EH (cell line): ENCODE results near the gene IL1RAP.

Experiments used
- DNase-seq: peaks from one replicate; pipeline ENCODE4 v3.0.0-alpha.2; 2015; ENCODE audit warnings: low read depth

The IL1RAP gene

GRCh38 chr3:190614226-190615059, 100.6 kb downstream of the IL1RAP start:
- DNase-seq, result no peak

- no peak for DNase-seq
Measured at GRCh38 chr3:190615060-190615384, 101.1 kb downstream of the IL1RAP start.

DNA sequence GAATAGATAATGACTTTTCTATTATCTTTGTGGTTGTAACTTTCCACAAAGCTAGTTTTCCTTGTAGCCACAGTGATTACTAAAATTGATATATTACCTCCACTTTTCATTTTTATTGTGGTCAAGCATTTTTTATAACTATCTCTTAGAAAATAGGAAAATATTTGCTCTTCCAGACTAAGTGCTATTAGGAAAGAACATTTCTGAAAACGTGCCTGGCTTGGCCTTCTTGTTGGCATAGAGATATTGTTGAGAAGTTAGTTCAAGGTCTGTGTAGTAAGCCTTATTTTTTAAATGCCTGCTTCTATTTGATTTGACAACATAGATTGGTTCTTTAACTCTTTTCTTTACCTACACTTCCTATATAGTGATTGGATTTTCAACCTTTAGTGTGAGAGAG, 101.7 kb downstream of the IL1RAP start:
- no peak for DNase-seq

DNA sequence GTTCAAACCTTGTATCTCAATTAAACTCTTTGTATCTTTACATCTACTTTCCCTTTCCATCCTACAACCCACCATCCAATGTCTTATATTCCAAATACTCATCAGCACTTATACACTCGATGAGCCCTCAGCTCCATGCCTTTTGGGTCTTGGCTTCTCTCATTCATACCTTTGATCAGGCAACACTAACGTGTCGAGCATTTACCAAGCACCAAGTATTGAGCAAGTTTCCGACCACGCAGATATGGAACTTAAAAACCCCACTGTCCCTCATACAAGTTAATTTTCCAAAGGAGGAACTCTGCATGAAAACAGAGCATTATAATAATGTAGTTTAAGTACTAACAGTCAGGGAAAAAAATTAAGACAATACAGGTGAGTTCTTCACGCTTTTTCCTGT, 102.8 kb downstream of the IL1RAP start:
- DNase-seq, result no peak

- DNase-seq, result no peak
Measured at GRCh38 chr3:190617185-190617584, 103.3 kb downstream of the IL1RAP start.

DNA sequence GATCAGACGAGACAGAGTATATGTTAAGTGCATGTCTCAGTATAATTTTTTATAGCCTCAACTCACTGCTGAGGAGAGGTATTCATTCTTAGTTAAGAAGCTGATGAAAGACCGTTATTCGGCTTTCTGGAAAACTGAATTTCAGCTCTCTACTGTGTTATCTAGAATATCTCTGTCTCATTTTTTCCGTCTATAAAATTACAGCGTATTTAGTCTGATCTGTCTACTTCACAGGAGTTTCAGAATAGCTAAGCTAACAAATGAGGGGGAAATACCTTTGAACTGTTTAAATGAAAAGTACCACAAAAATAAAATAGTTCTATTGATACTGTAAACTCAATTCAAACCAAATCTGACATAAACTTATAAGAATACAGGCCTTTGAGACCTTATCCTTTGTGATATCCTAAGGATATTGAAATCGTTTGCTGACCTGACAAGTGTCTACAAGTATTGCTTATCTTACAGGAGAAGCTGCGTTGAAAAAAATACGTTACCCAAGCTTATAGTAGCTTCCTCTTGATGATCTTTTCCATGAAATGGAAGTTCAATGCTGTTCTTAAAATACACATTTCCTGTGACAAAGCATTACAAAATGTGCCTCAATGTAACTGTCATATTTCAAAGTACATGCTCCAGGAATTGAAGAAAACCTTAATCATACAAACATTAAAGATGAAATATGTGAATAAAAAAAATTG, 104.6 kb downstream of the IL1RAP start:
- peak; percentile 4 for DNase-seq

DNA sequence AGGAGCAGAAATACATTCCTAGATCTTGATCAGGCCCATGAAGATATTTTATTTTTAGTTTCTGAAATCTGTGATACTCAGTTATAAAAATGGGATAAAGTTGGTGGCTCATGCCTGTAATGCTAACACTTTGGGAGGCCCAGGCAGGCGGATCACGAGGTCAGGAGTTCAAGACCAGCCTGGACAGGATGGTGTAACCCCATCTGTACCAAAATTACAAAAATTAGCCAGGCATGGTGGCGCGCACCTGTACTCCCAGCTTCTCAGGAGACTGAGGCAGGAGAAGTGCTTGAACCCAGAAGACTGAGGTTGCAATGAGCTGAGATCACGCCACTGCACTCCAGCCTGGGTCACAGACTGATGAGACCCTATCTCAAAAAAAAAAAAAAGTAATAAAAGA, 105.5 kb downstream of the IL1RAP start:
- DNase-seq, result no peak

DNA sequence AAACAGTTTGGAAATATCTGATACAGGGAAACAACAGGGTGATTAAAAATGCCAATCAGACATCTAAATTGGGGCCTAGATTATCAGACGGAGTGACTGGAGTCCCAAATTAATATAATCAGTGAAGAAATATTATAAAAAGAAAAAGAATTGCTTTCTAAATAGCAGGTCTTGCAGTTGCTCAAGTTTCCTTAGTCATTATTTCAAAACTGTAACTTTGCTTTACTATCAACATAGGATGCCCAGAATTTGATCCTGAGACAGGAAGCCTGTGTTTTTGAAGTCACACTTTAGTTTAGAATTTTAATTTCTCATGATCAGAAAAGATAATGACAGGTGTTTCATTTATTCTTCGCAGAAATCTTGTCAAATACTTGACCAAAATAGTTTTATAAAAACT, 105.9 kb downstream of the IL1RAP start:
- DNase-seq, result no peak

DNA sequence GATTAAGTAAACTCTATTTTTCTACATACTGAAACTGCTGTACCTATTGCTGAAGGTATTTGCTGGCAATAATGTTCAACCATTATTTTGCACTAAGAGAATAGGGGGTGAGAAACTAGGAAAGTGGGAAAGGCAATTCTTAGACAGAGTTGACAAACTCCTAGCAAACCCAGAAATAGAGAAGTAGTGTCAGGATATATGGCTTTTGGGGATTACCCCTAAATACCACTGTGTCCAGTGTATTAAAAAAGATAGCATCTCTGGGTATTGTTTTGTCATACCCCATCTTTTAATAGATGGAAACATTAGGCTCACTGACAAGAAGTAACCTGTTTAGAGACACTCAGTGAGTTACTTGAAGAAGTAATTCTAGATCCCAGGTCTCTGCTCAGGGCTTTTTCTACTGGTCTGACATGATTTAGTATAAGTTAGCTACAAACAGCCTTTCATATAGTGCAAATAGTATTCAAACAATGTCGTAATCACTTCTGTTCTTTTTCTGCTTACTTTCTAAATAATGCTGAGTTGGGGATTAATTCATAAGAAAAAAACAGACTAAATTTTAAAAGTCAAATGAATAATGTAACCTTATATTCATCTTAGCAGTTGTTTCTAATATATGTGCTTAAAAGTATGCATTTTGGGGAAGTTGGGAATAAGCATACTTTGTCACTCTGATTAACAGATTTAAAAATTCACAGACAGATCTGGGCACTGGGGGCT, 107.2 kb downstream of the IL1RAP start:
- DNase-seq, result no peak

DNA sequence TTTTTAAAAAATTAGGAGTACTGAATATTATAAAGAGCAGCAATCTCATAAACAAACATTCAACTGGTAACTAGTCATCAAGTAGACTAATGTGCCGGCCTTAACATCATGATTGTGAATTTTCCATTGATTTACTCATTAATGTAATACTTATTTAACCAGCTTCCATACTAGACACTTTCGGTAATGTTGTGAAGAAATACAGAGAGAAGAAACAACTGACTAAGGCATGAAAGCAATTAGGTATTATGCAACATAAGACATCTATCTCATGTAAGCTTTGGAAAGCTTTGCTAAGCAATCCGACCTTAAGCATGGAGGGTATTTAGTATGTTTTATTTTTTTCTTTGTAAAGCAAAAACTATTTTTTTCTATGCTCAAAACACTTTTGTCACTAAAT, 108.0 kb downstream of the IL1RAP start:
- DNase-seq, result no peak

DNA sequence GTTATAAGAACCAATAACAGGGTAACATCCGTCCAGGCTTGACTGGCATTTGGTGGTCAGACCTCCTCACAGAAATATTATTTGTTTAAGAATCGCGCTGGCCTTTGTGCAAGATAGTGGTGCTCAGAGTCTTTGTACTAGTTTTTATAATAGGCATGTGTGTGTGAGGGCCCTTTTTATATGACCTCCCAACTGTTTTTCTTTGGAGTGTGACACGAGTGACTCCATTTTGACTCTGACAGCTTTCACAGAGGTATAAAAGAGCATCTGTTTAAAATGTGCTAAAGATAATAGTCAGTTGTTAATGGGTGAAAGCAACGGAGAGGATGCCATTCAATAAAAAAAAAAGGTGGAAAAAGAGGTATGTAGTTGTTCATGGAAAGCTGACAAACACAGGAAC, 110.4 kb downstream of the IL1RAP start:
- no peak for DNase-seq

GRCh38 chr3:190626951-190627620, 113.2 kb downstream of the IL1RAP start:
- DNase-seq, result no peak

DNA sequence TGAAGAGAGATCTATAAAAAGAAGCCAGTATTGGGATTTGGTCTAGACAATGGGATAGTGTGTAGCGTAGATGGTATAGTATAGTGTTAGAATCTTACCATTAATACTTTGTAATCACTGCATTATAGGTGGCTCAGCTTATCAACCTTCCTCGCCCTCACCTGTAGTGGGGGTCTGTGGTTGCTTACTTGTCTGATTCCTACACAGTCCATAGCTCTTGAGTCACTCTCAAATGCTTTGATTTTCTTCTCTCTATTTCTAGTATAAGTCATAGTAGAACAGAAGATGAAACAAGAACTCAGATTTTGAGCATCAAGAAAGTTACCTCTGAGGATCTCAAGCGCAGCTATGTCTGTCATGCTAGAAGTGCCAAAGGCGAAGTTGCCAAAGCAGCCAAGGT, 115.2 kb downstream of the IL1RAP start:
- no peak for DNase-seq

GRCh38 chr3:190631295-190631694, 117.4 kb downstream of the IL1RAP start:
- no peak for DNase-seq

- no peak for DNase-seq
Measured at GRCh38 chr3:190641564-190641963, 127.7 kb downstream of the IL1RAP start.

- DNase-seq, result no peak
Measured at GRCh38 chr3:190642016-190642415, 128.1 kb downstream of the IL1RAP start.

GRCh38 chr3:190644035-190644434, 130.2 kb downstream of the IL1RAP start:
- no peak for DNase-seq

DNA sequence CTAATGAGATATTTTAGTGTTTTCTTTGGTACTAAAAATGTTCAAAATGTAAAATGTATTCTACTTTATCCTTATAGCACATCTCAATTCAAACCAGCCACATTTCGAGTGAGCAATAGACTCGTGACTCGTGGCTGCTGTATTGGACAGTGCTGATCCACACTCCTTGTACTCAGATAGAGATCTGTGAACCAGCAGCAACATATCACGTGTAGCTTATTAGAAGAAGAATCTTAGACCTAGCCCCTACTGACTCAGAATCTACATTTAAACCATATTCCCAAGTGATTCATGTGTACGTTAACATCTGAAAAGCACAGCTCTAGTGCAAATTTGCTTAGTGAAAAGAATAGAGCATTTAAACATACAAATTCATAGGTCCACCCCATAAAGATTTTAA, 130.9 kb downstream of the IL1RAP start:
- peak; percentile 72 for DNase-seq

- no peak for DNase-seq
Measured at GRCh38 chr3:190645932-190646460, 132.1 kb downstream of the IL1RAP start.

GRCh38 chr3:190646996-190647395, 133.1 kb downstream of the IL1RAP start:
- no peak for DNase-seq

- DNase-seq, result no peak
Measured at GRCh38 chr3:190655933-190656332, 142.0 kb downstream of the IL1RAP start.

GRCh38 chr3:190658106-190658505, 144.2 kb downstream of the IL1RAP start:
- DNase-seq, result no peak
